HCT116 (cell line): ENCODE data around the gene COL4A1. TPM values are rescaled to one million over a fixed set of nuclear protein-coding genes. Genes with fewer than 3 reads are reported as not detected.

Experiments
- ATAC-seq: fragments of 200-7000 bp; cut with Tn5 transposase; 2 replicates; pipeline ENCODE4 v1.9.1; 2020; ENCODE audit warnings: mild to moderate bottlenecking, moderate library complexity
- BruUV-seq: library from RNA; stranded (reverse); fragments of 400-500 nt; replicated peaks from 2 replicates; lab custom pipeline; 2021; lab: Mats Ljungman, UMichigan
- CTCF ChIA-PET: fragments of 300-600 bp; sonication (Branson Sonifier 250); formaldehyde crosslinking; loops from one replicate; lab custom pipeline; 2021; ENCODE audit warnings: antibody characterized with exemption; lab: Charles Lee
- POLR2A ChIA-PET: fragments of 300-600, 350-600 bp; sonication (Branson Sonifier 250); formaldehyde crosslinking; loops from one replicate; lab custom pipeline; 2021; ENCODE audit warnings: antibody characterized with exemption; lab: Charles Lee
- RAD21 ChIA-PET, 2 experiments: fragments of 300-600 bp; sonication (Branson Sonifier 250); formaldehyde crosslinking; loops; one replicate each; lab custom pipeline; 2023; ENCODE audit warnings: low total read pairs in 2 of 2; ENCODE audit not compliant: uncharacterized antibody in 2 of 2, unreplicated experiment in 2 of 2, low non-redundant PET in 1 of 2; lab: Charles Lee
- DNase-seq: peaks from one replicate; pipeline ENCODE4 v3.0.0-alpha.2; 2010; ENCODE audit warnings: low read depth, low spot score
- H2AFZ ChIP-seq: fragments of 200-600 bp; shearing (Covaris generic), sonication (generic); 2 replicates; pipeline ENCODE4 v1.6.1; 2017; ENCODE audit warnings: low read depth, mixed run types, mixed read lengths, antibody characterized with exemption, low read length; ENCODE audit not compliant: poor library complexity, severe bottlenecking
- H3K27ac ChIP-seq: 2 replicates; pipeline ENCODE4 v1.5.1; 2012; ENCODE audit warnings: low read depth, low read length
- H3K27me3 ChIP-seq: fragments of 200-600 bp; sonication (generic); 2 replicates; pipeline ENCODE4 v1.6.1; 2016; ENCODE audit warnings: mixed run types, low read length, mixed read lengths; ENCODE audit not compliant: insufficient read depth
- H3K36me3 ChIP-seq, 2 experiments: fragments of 200-500 bp in 1 of 2; fragments of 200-600 bp in 1 of 2; sonication (Bioruptor generic) in 1 of 2; sonication (generic) in 1 of 2; 2 replicates each; pipeline versions ENCODE4 v1.5.1 to v1.6.1; 2014 to 2016; ENCODE audit warnings: low read length in 2 of 2, inconsistent platforms in 1 of 2, mixed read lengths in 1 of 2, mixed run types in 1 of 2; ENCODE audit not compliant: insufficient read depth in 2 of 2, control insufficient read depth in 1 of 2
- H3K4me1 ChIP-seq, 2 experiments: fragments of 200-600 bp in 1 of 2; sonication (generic) in 1 of 2; 2 replicates each; pipeline versions ENCODE4 v1.5.1 to v1.6.1; 2012 to 2017; ENCODE audit warnings: low read length in 2 of 2, inconsistent platforms in 1 of 2, mild to moderate bottlenecking in 1 of 2, mixed read lengths in 1 of 2, mixed run types in 1 of 2, moderate library complexity in 1 of 2; ENCODE audit not compliant: insufficient read depth in 2 of 2, control insufficient read depth in 1 of 2
- H3K4me2 ChIP-seq: fragments of 200-600 bp; sonication (generic); 2 replicates; pipeline ENCODE4 v1.6.1; 2017; ENCODE audit warnings: mixed run types, low read length, mixed read lengths
- H3K4me3 ChIP-seq, 2 experiments: fragments of 200-600 bp in 1 of 2; sonication (generic) in 1 of 2; replicated peaks in 1 of 2; 2 replicates each; pipeline ENCODE4 v1.5.1; 2011 to 2016; ENCODE audit warnings: low read length in 2 of 2, control low read depth in 1 of 2, low read depth in 1 of 2, mild to moderate bottlenecking in 1 of 2, mixed read lengths in 1 of 2, mixed run types in 1 of 2
- H3K79me2 ChIP-seq: fragments of 200-600 bp; sonication (generic); 2 replicates; pipeline ENCODE4 v1.6.1; 2017; ENCODE audit warnings: mild to moderate bottlenecking, mixed run types, low read length, moderate library complexity, mixed read lengths; ENCODE audit not compliant: insufficient read depth
- H3K9ac ChIP-seq: fragments of 200-600 bp; sonication (generic); 2 replicates; pipeline ENCODE4 v1.6.1; 2016; ENCODE audit warnings: low read length, mixed read lengths
- H3K9me2 ChIP-seq: fragments of 200-600 bp; sonication (generic), shearing (Covaris generic); 2 replicates; pipeline ENCODE4 v1.6.1; 2017; ENCODE audit warnings: mixed run types, mild to moderate bottlenecking, moderate library complexity; ENCODE audit not compliant: insufficient read depth
- H3K9me3 ChIP-seq, 2 experiments: fragments of 200-500 bp in 1 of 2; fragments of 200-600 bp in 1 of 2; sonication (Bioruptor generic) in 1 of 2; sonication (generic) in 1 of 2; 2 replicates each; pipeline ENCODE4 v1.6.1; 2014 to 2017; ENCODE audit warnings: low read length in 2 of 2, mixed read lengths in 2 of 2, inconsistent platforms in 1 of 2, low read depth in 1 of 2, mild to moderate bottlenecking in 1 of 2, mixed run types in 1 of 2, moderate library complexity in 1 of 2; ENCODE audit not compliant: control insufficient read depth in 1 of 2, insufficient read depth in 1 of 2
- H4K20me1 ChIP-seq: fragments of 200-600 bp; sonication (generic), shearing (Covaris generic); 2 replicates; pipeline ENCODE4 v1.6.1; 2017; ENCODE audit warnings: mixed run types, mild to moderate bottlenecking, moderate library complexity; ENCODE audit not compliant: insufficient read depth
- CBX3 ChIP-seq: IDR thresholded peaks from 2 replicates; pipeline ENCODE4 v1.6.1; 2012; ENCODE audit warnings: low read depth
- EGR1 ChIP-seq: IDR thresholded peaks from 2 replicates; pipeline ENCODE4 v1.6.1; 2012; ENCODE audit warnings: low read depth
- ELF1 ChIP-seq: IDR thresholded peaks from 2 replicates; pipeline ENCODE4 v1.6.1; 2012; ENCODE audit warnings: low read depth, borderline replicate concordance
- EZH2 ChIP-seq: fragments of 200-600 bp; sonication (generic); IDR thresholded peaks from 2 replicates; pipeline ENCODE4 v1.6.1; 2017; ENCODE audit warnings: antibody characterized with exemption, mixed run types
- JUND ChIP-seq: IDR thresholded peaks from 2 replicates; pipeline ENCODE4 v1.6.1; 2012
- POLR2A ChIP-seq: IDR thresholded peaks from 2 replicates; pipeline ENCODE4 v1.7.0; 2011; ENCODE audit warnings: borderline replicate concordance; ENCODE audit not compliant: insufficient read depth, insufficient read length; ENCODE audit errors: extremely low read depth
- POLR2AphosphoS5 ChIP-seq: IDR thresholded peaks from 2 replicates; pipeline ENCODE4 v1.6.1; 2011; ENCODE audit warnings: mild to moderate bottlenecking, low read depth, low read length, moderate library complexity
- RAD21 ChIP-seq: IDR thresholded peaks from 2 replicates; pipeline ENCODE4 v1.6.1; 2012; ENCODE audit warnings: low read depth, mild to moderate bottlenecking
- SIN3A ChIP-seq: IDR thresholded peaks from 2 replicates; pipeline ENCODE4 v1.6.1; 2012; ENCODE audit warnings: low read depth
- SP1 ChIP-seq: IDR thresholded peaks from 2 replicates; pipeline ENCODE4 v1.6.1; 2012; ENCODE audit warnings: low read depth
- SRF ChIP-seq: IDR thresholded peaks from 2 replicates; pipeline ENCODE4 v1.6.1; 2012; ENCODE audit warnings: low read depth
- TCF7L2 ChIP-seq: IDR thresholded peaks from 2 replicates; pipeline ENCODE4 v1.7.0; 2011; ENCODE audit warnings: borderline replicate concordance, inconsistent platforms; ENCODE audit not compliant: insufficient read depth, insufficient read length; ENCODE audit errors: extremely low read depth
- ZFX ChIP-seq: fragments of 450-650 bp; IDR thresholded peaks from 2 replicates; pipeline ENCODE4 v1.6.1; 2017
- intact Hi-C: fragments of 100-400 bp; cut with micrococcal nuclease; formaldehyde crosslinking; loops from 2 replicates; pipeline ENCODE4 v1.10.0; 2022
- total RNA-seq: library from RNA; stranded (reverse); gene quantifications from one replicate; pipeline ENCODE4 v1.2.1, GENCODE V29; 2021; ENCODE audit not compliant: unreplicated experiment
- TF ChIP-seq, protein P1 (sequence below), 3 experiments: fragments of 200-600 bp in 1 of 3; sonication (generic) in 1 of 3; IDR thresholded peaks in 2 of 3; conservative IDR thresholded peaks in 1 of 3; 2 replicates each; pipeline ENCODE4 v1.5.1; 2012 to 2017; ENCODE audit warnings: low read depth in 2 of 3, low read length in 2 of 3, antibody characterized with exemption in 1 of 3, borderline replicate concordance in 1 of 3, control low read depth in 1 of 3, mild to moderate bottlenecking in 1 of 3, mixed read lengths in 1 of 3, mixed run types in 1 of 3, moderate library complexity in 1 of 3; ENCODE audit not compliant: insufficient read depth in 1 of 3
- TF ChIP-seq, protein P2 (sequence below): IDR thresholded peaks from 2 replicates; pipeline ENCODE4 v1.6.1; 2012; ENCODE audit warnings: low read depth
- TF ChIP-seq, protein P3 (sequence below): IDR thresholded peaks from 2 replicates; pipeline ENCODE4 v1.6.1; 2012

Gene COL4A1
- total RNA-seq, 1 experiment from 2014 or later = 0.57 TPM

DNA sequence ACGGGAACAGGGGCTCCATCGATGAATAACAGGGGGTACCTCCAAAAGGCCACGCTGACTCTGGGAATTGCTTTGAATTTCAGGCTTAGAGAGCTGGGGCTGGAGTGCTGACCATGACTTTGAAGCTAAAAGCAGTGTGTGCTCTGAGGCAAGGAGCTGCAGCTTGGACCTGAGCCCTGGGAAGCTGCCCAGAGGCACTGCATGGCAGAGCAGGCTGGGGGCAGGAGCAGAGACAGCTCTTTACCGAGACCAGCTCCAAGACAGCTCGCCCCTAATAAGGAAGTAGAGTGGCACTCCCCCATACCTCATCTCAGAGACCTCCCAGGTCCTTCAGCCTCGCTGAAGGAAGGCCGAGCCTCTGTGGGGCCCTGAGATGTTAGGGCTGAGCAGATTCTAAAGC lies 200.2 kb downstream of the COL4A1 start:
- Histone ChIP-seq H3K9me3 (no peaks in the 10 kb centered on the region; a peak in 1 of 4 replicates), H3K9ac (no peak overlapping the region), H3K27me3 (no peaks in the 10 kb centered on the region), H2AFZ (no peak overlapping the region), H3K4me1 (no peaks in the 10 kb centered on the region)
- POLR2A ChIA-PET = no interaction called here
- TF ChIP-seq, protein P1, sequence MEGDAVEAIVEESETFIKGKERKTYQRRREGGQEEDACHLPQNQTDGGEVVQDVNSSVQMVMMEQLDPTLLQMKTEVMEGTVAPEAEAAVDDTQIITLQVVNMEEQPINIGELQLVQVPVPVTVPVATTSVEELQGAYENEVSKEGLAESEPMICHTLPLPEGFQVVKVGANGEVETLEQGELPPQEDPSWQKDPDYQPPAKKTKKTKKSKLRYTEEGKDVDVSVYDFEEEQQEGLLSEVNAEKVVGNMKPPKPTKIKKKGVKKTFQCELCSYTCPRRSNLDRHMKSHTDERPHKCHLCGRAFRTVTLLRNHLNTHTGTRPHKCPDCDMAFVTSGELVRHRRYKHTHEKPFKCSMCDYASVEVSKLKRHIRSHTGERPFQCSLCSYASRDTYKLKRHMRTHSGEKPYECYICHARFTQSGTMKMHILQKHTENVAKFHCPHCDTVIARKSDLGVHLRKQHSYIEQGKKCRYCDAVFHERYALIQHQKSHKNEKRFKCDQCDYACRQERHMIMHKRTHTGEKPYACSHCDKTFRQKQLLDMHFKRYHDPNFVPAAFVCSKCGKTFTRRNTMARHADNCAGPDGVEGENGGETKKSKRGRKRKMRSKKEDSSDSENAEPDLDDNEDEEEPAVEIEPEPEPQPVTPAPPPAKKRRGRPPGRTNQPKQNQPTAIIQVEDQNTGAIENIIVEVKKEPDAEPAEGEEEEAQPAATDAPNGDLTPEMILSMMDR (IDR thresholded peaks at IDR 0.05 in 2 of 3, conservative IDR thresholded peaks at IDR 0.05 in 1 of 3; ENCODE audit: borderline replicate concordance in 1 of 3, insufficient read depth in 1 of 3, low read depth in 2 of 3, low read length in 2 of 3) = no peak
- TF ChIP-seq SRF (no peak), EZH2 (no peak), RAD21 (no peak), EGR1 (no peak), POLR2AphosphoS5 (no peak), ZFX (no peak), TCF7L2 (no peak), SP1 (no peak), JUND (no peak), POLR2A (no peak), SIN3A (no peak), ELF1 (no peak), CBX3 (no peak)
- TF ChIP-seq, protein P2, sequence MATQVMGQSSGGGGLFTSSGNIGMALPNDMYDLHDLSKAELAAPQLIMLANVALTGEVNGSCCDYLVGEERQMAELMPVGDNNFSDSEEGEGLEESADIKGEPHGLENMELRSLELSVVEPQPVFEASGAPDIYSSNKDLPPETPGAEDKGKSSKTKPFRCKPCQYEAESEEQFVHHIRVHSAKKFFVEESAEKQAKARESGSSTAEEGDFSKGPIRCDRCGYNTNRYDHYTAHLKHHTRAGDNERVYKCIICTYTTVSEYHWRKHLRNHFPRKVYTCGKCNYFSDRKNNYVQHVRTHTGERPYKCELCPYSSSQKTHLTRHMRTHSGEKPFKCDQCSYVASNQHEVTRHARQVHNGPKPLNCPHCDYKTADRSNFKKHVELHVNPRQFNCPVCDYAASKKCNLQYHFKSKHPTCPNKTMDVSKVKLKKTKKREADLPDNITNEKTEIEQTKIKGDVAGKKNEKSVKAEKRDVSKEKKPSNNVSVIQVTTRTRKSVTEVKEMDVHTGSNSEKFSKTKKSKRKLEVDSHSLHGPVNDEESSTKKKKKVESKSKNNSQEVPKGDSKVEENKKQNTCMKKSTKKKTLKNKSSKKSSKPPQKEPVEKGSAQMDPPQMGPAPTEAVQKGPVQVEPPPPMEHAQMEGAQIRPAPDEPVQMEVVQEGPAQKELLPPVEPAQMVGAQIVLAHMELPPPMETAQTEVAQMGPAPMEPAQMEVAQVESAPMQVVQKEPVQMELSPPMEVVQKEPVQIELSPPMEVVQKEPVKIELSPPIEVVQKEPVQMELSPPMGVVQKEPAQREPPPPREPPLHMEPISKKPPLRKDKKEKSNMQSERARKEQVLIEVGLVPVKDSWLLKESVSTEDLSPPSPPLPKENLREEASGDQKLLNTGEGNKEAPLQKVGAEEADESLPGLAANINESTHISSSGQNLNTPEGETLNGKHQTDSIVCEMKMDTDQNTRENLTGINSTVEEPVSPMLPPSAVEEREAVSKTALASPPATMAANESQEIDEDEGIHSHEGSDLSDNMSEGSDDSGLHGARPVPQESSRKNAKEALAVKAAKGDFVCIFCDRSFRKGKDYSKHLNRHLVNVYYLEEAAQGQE = no peak
- TF ChIP-seq, protein P3, sequence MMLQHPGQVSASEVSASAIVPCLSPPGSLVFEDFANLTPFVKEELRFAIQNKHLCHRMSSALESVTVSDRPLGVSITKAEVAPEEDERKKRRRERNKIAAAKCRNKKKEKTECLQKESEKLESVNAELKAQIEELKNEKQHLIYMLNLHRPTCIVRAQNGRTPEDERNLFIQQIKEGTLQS = no peak
- TF ChIP-seq, all 23 proteins: peak for 0
- intact Hi-C loops = loop anchor here (5.0 kb wide), 2 partner anchors 314 to 959 kb away; no protein-coding TSS in a partner anchor
- ATAC-seq (no peak), DNase-seq (no peak)
- Histone ChIP-seq H3K36me3 (no peaks in the 10 kb centered on the region), H3K9me2 (no peaks in the 10 kb centered on the region), H3K79me2 (no peaks in the 10 kb centered on the region), H3K4me3 (no peak overlapping the region), H4K20me1 (no peaks in the 10 kb centered on the region), H3K4me2 (no peak overlapping the region), H3K27ac (no peak overlapping the region)
- RAD21 ChIA-PET = no interaction called here
- no TSS peak for BruUV-seq
- CTCF ChIA-PET = no interaction called here
